Limb (tissue), 2 donors: ENCODE results near the gene TPI1.
A peak's percentile ranks its signal among the peaks of the same experiment; 100 is the strongest.
"Not testable (repeated sequence)": the region's sequence is repeated elsewhere in the genome, so short reads cannot be mapped to it uniquely, and the experiment has no call there.

ENCODE experiments used
- DNase-seq, 2 donors: peaks; one replicate each; pipeline ENCODE4 v3.0.0-alpha.2; 2016; ENCODE audit errors: extremely low spot score in 2 of 2

The TPI1 gene

DNA sequence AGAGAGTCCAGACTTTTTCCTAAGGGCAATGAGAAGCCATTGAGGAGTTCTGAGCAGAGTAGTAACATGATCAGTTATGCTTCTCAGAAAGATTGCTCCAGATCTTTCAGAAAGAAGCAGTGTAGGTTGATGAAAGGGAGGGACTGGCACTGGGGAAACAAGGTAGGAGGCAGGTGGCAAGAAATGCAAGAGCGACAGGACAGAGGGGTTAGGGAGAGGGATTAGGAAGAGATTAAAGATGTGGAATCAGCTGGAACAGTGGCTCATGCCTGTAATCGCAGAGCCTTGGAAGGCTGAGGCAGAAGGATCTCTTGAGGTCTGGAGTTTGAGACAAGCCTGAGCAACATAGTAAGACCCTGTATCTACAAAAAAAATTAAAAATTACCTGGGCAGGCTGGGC lies 19.7 kb upstream of the TPI1 start:
- DNase-seq = no peak

DNA sequence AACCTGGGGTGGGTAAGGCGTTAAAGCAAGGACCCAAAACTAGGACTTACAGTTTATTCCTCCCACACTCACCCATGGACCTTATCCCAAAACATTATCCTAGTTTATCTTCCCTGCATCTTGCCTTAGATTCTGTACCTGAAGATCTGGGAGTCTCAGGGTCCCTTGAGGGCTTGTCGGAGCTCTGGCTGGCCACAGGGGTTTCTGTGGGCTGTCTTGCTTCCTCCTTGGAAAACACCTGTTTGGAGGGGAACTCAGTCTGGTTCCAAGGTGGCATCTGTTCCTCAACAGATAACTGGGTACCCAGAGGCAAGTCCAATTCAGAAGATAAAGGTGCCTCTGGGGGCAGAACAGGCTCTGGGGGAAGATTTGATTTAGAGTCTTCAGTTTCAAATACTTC lies 17.9 kb upstream of the TPI1 start:
- DNase-seq = no peak

DNA sequence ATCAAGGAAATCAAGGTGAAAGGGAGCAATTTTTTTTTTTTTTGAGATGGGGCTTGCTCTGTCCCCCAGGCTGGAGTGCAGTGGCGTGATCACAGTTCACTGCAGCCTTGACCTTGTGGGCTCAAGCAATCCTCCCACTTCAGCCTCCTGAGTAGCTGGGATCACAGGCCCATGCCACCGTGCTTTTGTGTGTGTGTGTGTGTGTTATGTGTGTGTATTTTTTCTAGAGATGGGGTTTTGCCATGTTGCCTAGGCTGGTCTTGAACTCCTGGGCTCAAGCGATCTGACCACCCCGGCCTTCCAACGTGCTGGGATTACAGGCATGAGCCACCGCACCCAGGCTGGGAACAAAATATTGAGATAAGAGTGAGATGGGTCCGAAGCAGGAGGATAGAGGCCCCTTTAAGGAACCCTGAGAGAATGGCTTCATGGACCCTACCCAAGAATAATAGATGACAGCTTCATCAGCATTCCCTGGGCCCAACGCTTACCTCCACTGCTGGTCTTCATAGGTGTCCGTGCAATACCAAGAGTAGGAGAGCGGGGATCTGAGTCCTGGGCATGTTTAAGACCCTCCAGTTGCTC lies 17.3 kb upstream of the TPI1 start:
- DNase-seq = no peak

DNA sequence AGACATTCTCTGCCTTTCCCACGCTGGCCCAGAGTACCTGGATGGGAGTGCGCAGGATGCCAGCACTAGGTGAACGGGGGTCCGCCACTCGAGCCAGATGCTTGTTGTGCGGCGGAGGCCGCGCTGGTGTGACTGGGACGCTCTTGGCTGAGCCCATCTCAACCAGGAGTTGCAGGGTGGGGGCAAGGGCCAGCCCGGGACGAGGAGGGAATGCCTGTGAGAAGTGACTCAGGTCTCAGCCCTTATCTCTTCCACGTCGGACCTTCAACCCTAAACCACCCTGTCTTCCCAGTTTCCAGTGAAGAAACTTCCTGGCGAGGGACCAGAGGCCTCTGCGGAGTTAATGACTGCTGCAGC lies 16.6 kb upstream of the TPI1 start:
- no peak for DNase-seq

DNA sequence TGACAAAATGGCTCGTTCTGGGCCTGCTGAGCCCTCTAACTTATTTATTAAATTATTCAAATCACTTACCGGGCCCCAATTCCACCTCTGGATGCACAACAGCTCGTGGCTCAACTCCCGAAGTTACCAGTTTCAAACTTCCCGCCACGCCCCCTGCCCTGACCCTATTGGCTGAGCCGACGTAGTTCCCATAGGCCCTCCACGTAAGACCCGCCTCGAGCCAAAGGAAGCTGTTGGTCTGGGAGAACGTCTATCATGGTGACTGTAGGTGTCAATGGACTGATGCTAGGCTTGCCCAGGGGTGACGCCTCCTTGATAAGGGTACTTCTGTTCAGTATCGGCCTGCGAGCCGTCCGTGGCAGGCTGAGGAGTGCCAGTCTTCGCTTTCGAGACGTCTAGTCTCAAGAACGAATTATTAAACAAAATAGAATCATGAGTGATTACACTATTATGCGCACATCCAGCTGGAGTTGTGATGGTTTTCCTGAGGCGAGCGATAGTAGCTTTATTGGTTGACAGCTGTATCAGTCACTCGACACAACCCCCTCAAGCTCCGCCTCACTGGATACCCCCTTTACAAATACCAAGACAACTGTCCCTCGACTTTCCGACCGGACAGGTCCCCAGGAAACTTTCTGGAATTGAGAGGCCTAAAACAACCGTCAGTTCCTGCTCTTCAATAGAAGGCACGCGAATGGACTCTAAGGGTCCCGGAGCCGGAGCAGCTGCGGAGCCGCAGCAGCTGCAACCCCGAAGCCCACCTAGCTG lies 16.0 kb upstream of the TPI1 start, which contains the start of gene CDCA3:
Gene CDCA3, minus strand, starts transcription at position 134 of the 768 bp plus-strand sequence. CDS start 334 bp downstream, outside the sequence.
- DNase-seq = peak; percentile 93 to 98

DNA sequence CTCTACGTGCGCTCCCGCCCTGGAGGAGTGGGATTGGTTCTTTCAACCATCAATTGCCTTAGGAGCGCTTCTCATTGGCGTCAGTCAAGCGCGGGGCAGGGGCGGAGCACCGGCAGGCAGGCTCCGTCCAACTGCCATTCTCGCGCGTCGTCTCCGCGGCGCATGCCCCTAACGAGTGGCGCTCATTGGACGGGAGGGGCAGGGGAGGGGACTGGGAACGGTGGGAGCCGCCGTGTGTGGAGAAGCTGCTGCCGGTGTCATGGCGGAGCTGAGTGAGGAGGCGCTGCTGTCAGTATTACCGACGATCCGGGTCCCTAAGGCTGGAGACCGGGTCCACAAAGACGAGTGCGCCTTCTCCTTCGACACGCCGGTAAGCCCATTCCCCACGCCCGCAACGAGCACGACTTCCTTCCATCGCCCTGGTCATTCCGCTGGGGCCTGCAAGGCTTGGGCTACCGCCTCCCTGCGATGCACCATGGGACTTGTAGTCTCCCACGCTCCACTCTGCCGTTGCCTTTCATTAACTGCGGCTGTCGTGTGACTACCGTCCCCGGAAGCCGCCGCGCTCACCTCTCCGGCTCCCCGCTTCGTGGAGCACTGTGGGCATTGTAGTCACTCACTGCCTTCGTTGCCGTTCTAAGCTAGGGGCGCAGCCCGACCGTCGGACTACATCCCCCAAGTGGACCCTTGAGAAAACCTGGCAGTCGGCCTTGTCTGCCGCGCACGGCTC lies 15.2 kb upstream of the TPI1 start, which contains the start of gene USP5:
Gene USP5, plus strand, starts transcription at position 230 of the 730 bp plus-strand sequence. Its CDS starts 30 bp downstream, at position 260.
- DNase-seq = peak; percentile 99 to 100

DNA sequence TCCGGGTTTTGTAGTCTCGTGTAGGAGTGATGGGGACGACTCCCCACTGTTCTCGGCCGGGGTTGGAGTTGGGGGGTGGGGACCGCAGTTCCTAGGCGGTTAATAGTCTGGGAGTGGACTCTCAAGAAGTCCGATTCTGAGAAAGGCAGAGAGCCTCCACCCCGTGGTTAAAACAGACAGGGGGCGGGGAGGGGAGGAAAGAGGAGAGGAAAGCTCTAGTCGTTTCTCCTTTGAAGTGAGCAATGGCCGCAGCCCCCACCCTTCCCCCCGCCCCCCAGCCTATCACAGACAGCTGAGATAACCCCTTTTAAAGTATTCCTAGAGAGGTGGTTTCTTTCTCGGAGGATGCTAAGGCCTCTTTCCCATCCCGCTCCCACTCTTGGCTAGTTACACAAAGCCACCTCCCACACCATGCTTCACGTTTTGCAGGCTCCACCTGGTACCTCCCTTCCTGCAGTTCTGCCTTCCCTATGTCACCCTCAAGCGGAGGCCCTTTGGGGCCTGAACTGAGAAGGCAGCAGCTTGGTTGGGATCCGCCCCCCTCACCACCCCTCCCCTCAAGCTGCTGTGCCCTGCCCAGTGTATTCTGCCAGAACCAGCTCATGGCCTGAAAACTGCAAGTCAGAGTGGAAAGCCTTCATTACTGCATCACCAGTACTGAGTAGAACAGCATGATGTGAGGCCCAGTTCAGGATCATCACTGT lies 14.5 kb upstream of the TPI1 start:
- peak in 1 of 2 donors; percentile 65 for DNase-seq

DNA sequence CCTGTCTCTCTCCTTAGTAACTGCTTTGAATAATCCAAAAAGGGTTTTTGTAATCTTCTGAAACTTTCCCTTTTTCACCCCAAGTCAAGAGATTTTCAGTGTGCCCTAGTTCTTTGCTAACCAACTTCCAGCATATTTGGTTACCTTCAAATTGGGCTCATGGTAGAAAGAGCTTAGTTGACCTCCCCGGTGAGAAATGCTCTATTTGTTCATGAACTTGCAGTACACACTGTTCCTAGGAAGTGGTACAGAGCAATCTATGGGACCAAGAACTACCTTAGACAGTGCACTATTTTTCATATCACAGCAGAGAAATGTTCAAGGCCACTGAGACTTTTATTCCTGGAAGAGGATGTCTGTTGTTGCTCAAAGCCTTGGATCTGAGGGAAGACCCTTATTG lies 13.7 kb upstream of the TPI1 start:
- no peak for DNase-seq

DNA sequence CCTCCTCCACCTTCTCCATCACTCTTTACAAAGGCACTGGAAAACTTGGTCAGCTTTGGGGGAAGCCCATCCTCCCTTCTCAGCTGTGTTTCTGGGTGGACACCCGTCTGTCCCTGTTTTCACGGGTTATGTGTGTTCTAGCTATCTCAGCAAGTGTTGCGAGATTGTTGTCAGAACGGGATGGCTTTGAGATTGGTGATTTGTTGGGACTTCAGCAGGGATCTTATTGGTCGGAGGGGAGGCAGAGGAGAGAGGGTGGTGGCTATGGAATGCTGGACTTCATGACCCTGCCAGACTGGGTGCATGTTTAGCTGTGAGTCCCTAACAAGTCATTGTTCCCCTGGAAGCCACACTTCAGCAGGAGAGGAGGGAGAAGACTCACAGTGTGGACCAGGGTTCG lies 13.3 kb upstream of the TPI1 start:
- no peak for DNase-seq

DNA sequence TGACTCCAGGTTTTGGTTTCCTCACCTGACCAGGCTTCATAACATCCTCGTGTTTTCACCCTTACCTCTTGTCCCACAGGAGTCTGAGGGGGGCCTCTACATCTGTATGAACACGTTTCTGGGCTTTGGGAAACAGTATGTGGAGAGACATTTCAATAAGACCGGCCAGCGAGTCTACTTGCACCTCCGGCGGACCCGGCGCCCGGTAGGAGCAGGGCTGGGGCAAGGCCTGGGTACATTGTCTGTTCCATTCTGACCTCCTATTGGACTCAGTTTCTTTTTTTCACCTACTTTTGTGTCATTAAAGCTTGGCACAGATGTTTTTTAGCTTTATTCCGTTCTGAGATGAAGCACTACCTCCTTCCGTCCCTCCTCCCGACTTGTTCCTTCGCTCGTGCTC lies 12.0 kb upstream of the TPI1 start:
- DNase-seq = no peak

DNA sequence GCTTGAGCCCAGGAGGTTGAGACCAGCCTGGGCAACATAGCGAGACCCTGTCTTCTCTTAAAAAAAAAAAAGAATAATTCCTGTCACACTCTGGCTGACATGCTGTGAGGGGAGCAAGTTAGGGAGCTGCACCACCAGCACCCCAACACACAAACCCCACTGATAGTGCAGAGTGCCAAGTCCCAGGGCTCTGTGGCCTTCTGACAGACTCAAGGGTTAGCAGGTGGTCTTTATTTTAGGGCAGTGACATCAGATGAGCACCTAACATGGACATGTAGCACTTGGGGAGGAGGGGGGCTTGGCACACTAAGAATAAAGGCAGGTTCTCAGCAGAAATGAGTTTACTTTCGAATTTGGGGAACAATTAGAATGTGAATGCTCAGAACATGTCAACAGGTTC lies 8.5 kb upstream of the TPI1 start:
- no peak for DNase-seq

DNA sequence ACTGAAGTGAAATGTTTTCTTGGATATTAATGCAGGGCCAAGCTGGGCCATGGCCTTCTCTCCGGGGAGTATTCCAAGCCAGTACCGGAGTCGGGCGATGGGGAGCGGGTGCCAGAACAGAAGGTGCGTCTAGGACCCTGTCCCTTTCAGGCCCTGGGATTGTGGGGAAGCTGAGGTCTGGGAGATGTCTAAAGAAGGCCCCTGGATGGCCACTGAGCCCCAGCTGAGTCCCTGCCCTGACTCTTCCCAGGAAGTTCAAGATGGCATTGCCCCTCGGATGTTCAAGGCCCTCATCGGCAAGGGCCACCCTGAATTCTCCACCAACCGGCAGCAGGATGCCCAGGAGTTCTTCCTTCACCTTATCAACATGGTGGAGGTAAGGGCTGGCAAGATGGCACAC lies 7.2 kb upstream of the TPI1 start:
- no peak for DNase-seq

DNA sequence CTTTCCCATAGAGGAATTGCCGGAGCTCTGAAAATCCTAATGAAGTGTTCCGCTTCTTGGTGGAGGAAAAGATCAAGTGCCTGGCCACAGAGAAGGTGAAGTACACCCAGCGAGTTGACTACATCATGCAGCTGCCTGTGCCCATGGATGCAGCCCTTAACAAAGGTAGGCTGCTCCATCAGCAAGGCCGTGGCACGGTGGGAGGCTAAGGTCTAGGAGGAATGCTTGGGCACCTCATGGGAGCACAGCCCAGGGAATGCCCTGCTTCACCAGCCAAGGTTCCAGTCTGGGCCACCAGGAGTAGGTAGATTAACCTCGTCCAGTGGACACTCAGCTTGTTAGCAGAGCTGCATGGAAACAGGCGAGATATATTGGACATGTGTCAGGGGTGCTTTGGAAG lies 6.4 kb upstream of the TPI1 start:
- no peak for DNase-seq

DNA sequence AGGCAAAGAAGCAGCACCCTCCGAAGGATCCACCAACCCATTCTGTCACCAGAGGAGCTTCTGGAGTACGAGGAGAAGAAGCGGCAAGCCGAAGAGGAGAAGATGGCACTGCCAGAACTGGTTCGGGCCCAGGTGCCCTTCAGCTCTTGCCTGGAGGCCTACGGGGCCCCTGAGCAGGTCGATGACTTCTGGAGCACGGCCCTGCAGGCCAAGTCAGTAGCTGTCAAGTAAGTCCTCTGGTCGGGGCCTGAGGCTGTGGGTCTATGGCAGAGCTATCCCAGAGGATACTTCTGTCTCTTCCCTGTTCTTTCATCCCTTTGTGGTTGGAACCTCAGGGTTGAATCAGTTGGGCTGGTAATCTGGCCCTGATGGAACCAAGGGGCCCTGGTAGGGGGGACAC lies 5.9 kb upstream of the TPI1 start:
- no peak for DNase-seq

DNA sequence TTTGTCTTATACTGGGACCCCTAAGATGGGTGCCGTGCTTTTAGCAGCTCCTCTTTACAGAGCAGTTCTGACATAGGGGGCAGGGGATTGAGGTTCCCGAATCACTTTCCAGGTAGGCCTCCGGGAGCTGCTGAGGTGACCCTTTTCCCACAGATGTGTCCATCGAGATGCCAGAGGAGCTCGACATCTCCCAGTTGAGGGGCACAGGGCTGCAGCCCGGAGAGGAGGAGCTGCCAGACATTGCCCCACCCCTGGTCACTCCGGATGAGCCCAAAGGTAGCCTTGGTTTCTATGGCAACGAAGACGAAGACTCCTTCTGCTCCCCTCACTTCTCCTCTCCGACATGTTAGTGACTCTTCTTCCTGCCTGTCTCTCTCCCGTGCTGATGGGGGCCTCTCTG lies 4.3 kb upstream of the TPI1 start:
- DNase-seq = no peak

DNA sequence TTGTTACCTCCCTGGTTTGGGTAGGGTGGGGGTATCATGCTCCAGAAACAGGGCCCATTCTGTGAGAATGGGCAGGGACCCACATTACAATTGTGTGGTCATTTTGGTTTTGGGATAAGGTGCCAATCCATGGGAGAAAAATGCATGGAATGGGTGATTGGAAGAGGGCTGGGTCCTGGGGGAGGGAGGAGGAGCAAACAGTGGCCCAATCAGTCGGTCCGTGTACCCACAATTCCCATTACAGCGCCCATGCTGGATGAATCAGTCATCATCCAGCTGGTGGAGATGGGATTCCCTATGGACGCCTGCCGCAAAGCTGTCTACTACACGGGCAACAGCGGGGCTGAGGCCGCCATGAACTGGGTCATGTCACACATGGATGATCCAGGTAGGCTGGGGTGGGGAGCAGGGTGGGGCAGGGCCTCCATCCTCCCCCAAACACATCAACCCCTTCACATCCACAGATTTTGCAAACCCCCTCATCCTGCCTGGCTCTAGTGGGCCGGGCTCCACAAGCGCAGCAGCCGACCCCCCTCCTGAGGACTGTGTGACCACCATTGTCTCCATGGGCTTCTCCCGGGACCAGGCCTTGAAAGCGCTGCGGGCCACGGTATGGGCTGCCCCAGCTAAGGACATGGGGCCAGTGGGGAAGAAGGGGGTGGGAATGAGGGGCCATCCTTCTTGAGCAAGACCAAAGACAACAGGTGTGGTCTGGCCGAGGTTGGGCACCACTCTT lies 3.6 kb upstream of the TPI1 start:
- DNase-seq = no peak

DNA sequence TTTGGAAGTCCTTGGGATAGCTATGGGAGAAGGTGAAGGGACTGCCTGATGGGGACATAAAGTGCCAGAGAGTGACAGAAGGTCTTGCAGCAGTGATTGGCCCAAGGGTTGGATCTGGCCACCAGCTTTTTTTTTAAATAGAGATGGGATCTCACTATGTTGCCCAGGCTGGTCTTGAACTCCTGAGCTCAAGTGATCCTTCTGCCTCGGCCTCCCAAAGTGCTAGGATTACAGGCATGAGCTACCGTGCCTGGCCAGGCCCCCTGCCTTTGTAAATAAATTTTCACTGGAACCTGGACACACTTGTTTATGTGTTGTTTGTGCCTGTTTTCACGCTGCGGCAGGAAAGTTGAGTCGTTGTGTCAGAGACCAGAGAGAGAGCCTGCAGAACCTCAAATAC lies 2.0 kb upstream of the TPI1 start:
- not testable (repeated sequence) for DNase-seq

DNA sequence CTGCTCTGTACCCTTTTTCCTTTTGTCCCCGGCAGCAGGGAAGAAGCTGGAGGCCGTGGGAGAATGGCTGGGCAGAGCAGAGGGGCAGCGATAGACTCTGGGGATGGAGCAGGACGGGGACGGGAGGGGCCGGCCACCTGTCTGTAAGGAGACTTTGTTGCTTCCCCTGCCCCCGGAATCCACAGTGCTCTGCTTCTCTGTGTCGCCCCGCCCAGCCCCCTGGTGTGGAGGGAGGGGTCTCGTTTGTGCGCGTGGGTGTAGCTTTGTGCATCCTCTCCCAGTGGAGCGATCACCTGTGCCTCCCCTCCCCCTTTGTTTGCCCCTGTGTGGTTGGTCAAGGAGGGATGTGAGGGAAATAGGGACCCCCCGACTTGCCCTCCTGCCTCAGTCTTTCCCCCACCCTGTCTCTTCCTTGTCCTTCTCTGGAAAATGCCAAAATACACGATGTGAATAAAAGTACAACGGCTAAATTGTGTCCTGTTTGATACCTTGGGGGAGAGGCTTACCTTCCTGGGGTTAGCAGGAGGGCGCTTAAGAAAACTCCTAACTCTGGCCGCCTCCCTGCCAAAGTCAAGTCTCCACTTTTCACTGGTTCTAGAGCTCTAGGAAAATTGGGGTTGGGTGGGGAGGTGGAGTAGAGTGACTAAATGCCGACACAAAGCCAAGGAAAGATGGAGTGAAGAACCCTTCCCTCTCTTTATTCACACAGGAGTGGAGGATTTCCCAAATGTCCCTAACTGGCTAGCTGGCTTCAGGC lies 990 bp upstream of the TPI1 start:
- DNase-seq = no peak

DNA sequence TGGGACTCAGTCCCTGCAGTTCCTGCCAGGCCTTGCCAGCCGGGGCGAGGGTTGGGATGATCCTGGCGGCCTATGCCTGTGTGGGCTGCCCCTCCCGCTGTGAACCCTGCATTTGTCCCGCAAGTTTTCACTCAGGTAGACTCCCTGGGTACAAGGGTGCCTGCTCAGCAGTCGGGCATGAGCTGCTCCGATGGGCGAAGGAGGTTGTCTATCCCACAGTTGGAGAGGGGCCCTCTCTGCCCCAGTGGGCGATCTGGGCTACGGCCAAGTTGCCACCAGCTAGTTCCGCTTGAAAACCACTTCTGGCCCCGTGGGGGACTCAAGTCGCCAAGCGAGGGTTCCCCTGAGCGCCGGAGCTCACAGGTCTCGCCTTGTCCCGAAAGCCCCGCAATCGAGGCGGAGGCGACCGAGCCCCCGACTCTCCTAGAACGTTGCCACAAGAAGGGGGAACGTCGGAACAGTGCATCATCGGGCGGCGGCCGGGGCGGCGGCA lies 365 bp upstream of the TPI1 start:
- no peak for DNase-seq
